Measurements from ENCODE around the gene DPRX. TPM values are rescaled to one million over a fixed set of nuclear protein-coding genes. Genes with fewer than 3 reads are reported as not detected.

DPRX gene
- total RNA-seq, 1 donor from 2014 or later, result not detected

GRCh38 chr19:53596056-53596455 is 35.7 kb upstream of the DPRX start:
- Histone ChIP-seq H3K27me3 (ENCODE audit: low read depth) (peaks cover 14% of the 10 kb centered on the region), H3K4me3 (no peak overlapping the region), H3K4me1 (no peaks in the 10 kb centered on the region), H3K9me3 (replicated peaks) (peaks cover 4% of the 10 kb centered on the region), H3K36me3 (no peaks in the 10 kb centered on the region), H3K27ac (replicated peaks) (no peak overlapping the region)
- no peak for DNase-seq
- intact Hi-C loops (cut with micrococcal nuclease), result loop anchor here (10.0 kb wide), 1 partner anchor 149 kb away; no protein-coding TSS in a partner anchor
- no peak for TF ChIP-seq CTCF (IDR thresholded peaks at IDR 0.05; ENCODE audit: borderline replicate concordance)

- Histone ChIP-seq H3K9me3 (replicated peaks) (peaks cover 4% of the 10 kb centered on the region), H3K36me3 (no peaks in the 10 kb centered on the region), H3K27me3 (ENCODE audit: low read depth) (peaks cover 14% of the 10 kb centered on the region), H3K4me1 (no peaks in the 10 kb centered on the region), H3K27ac (replicated peaks) (no peak overlapping the region), H3K4me3 (no peak overlapping the region)
- no peak for DNase-seq
- intact Hi-C loops (cut with micrococcal nuclease), result loop anchor here (10.0 kb wide), 1 partner anchor 148 kb away; no protein-coding TSS in a partner anchor
- TF ChIP-seq CTCF (IDR thresholded peaks at IDR 0.05; ENCODE audit: borderline replicate concordance), result no peak
Measured at GRCh38 chr19:53597023-53597422, 34.8 kb upstream of the DPRX start.

- intact Hi-C loops (cut with micrococcal nuclease), result loop anchor here (10.0 kb wide), 1 partner anchor 146 kb away; no protein-coding TSS in a partner anchor
- Histone ChIP-seq H3K27ac (replicated peaks) (no peak overlapping the region), H3K27me3 (ENCODE audit: low read depth) (peaks cover 14% of the 10 kb centered on the region), H3K4me1 (no peaks in the 10 kb centered on the region), H3K36me3 (no peaks in the 10 kb centered on the region), H3K4me3 (no peak overlapping the region), H3K9me3 (replicated peaks) (peaks cover 4% of the 10 kb centered on the region)
- TF ChIP-seq CTCF (IDR thresholded peaks at IDR 0.05; ENCODE audit: borderline replicate concordance), result no peak
- no peak for DNase-seq
Measured at GRCh38 chr19:53598361-53598760, 33.4 kb upstream of the DPRX start.

- Histone ChIP-seq H3K36me3 (no peaks in the 10 kb centered on the region), H3K27ac (replicated peaks) (peak overlapping the region; percentile 64), H3K9me3 (replicated peaks) (peaks cover 4% of the 10 kb centered on the region), H3K27me3 (ENCODE audit: low read depth) (peaks cover 6% of the 10 kb centered on the region), H3K4me3 (no peak overlapping the region), H3K4me1 (no peaks in the 10 kb centered on the region)
- intact Hi-C loops (cut with micrococcal nuclease), result no loop called here
- DNase-seq, result no peak
- no peak for TF ChIP-seq CTCF (IDR thresholded peaks at IDR 0.05; ENCODE audit: borderline replicate concordance)
Measured at GRCh38 chr19:53600217-53600616, 31.6 kb upstream of the DPRX start.

- H3K4me3 ChIP-seq, result no peak overlapping the region
- no peak overlapping the region for H3K27ac ChIP-seq (replicated peaks)
- H3K36me3 ChIP-seq, result no peaks in the 10 kb centered on the region
- intact Hi-C loops (cut with micrococcal nuclease), result no loop called here
- no peak for TF ChIP-seq CTCF (IDR thresholded peaks at IDR 0.05; ENCODE audit: borderline replicate concordance)
- no peak for DNase-seq
- peaks cover 5% of the 10 kb centered on the region for H3K27me3 ChIP-seq (ENCODE audit: low read depth)
- H3K4me1 ChIP-seq, result no peaks in the 10 kb centered on the region
- H3K9me3 ChIP-seq (replicated peaks), result peaks cover under 1% of the 10 kb centered on the region
Measured at GRCh38 chr19:53606031-53606430, 25.8 kb upstream of the DPRX start.
